Neural cell (in vitro differentiated cells): ENCODE data around the gene PLOD3. TPM values are rescaled to one million over a fixed set of nuclear protein-coding genes. Genes with fewer than 3 reads are reported as not detected.

Experiments
- H2AFZ ChIP-seq: fragments of 200-600, 300-800 bp; sonication (generic), shearing (Covaris generic); 2 replicates; pipeline ENCODE4 v1.6.0; 2014; ENCODE audit warnings: low read depth, mild to moderate bottlenecking, antibody characterized with exemption, low read length, moderate library complexity
- H3F3A ChIP-seq: fragments of 200-600 bp; shearing (Covaris generic); 2 replicates; pipeline ENCODE4 v1.6.1; 2016; ENCODE audit warnings: mild to moderate bottlenecking, moderate library complexity, mixed read lengths, antibody characterized with exemption, low read length; ENCODE audit not compliant: insufficient read depth, poor library complexity, severe bottlenecking
- H3K27ac ChIP-seq: fragments of 200-600, 300-800 bp; sonication (generic), shearing (Covaris generic); 2 replicates; pipeline ENCODE4 v1.5.1; 2014; ENCODE audit warnings: mild to moderate bottlenecking, low read length, moderate library complexity
- H3K27me3 ChIP-seq: fragments of 300-800, 200-600 bp; sonication (generic), shearing (Covaris generic); 2 replicates; pipeline ENCODE4 v1.6.0; 2014; ENCODE audit warnings: mild to moderate bottlenecking, low read depth, low read length, moderate library complexity; ENCODE audit not compliant: insufficient read depth
- H3K36me3 ChIP-seq: fragments of 300-800, 200-600 bp; sonication (generic), shearing (Covaris generic); 2 replicates; pipeline ENCODE4 v1.5.1; 2014; ENCODE audit warnings: mild to moderate bottlenecking, antibody characterized with exemption, low read length, moderate library complexity; ENCODE audit not compliant: insufficient read depth
- H3K4me2 ChIP-seq: fragments of 300-800, 200-600 bp; sonication (generic), shearing (Covaris generic); 2 replicates; pipeline ENCODE4 v1.6.0; 2014; ENCODE audit warnings: mild to moderate bottlenecking, low read length
- H3K4me3 ChIP-seq: fragments of 300-800, 200-600 bp; sonication (generic), shearing (Covaris generic); 2 replicates; pipeline ENCODE4 v1.5.1; 2014; ENCODE audit warnings: mild to moderate bottlenecking, low read length, moderate library complexity
- H3K79me2 ChIP-seq: fragments of 200-600 bp; shearing (Covaris generic); replicated peaks from 2 replicates; pipeline ENCODE4 v1.6.0; 2014; ENCODE audit warnings: mild to moderate bottlenecking, low read length, moderate library complexity; ENCODE audit not compliant: insufficient read depth
- H3K9ac ChIP-seq: fragments of 300-800, 200-600 bp; sonication (generic), shearing (Covaris generic); 2 replicates; pipeline ENCODE4 v1.6.1; 2016; ENCODE audit warnings: mild to moderate bottlenecking, low read length, mixed read lengths
- H3K9me2 ChIP-seq: fragments of 200-600 bp; shearing (Covaris generic); 2 replicates; pipeline ENCODE4 v1.6.1; 2016; ENCODE audit warnings: mild to moderate bottlenecking, low read length, mixed read lengths; ENCODE audit not compliant: insufficient read depth
- H3K9me3 ChIP-seq: fragments of 200-600, 300-800 bp; sonication (generic), shearing (Covaris generic); 2 replicates; pipeline ENCODE4 v1.6.1; 2016; ENCODE audit warnings: mild to moderate bottlenecking, mixed run types, low read length, moderate library complexity, mixed read lengths
- H4K20me1 ChIP-seq: fragments of 200-600 bp; shearing (Covaris generic); 2 replicates; pipeline ENCODE4 v1.6.1; 2016; ENCODE audit warnings: mild to moderate bottlenecking, mixed run types; ENCODE audit not compliant: insufficient read depth
- EP300 ChIP-seq: fragments of 450-650 bp; conservative IDR thresholded peaks from 2 replicates; pipeline ENCODE4 v1.6.1; 2014; ENCODE audit warnings: antibody characterized with exemption, mild to moderate bottlenecking, moderate library complexity; ENCODE audit not compliant: poor library complexity, severe bottlenecking
- EZH2 ChIP-seq: fragments of 200-600, 300-800 bp; shearing (Covaris generic), sonication (generic); IDR thresholded peaks from 2 replicates; pipeline ENCODE4 v1.6.1; 2014; ENCODE audit warnings: antibody characterized with exemption, low read length, borderline replicate concordance, mild to moderate bottlenecking; ENCODE audit not compliant: insufficient read depth, poor library complexity, severe bottlenecking
- MXI1 ChIP-seq: fragments of 450-650 bp; conservative IDR thresholded peaks from 2 replicates; pipeline ENCODE4 v1.6.1; 2014; ENCODE audit warnings: antibody characterized with exemption, mild to moderate bottlenecking; ENCODE audit not compliant: poor library complexity, severe bottlenecking
- POLR2AphosphoS5 ChIP-seq: IDR thresholded peaks from 2 replicates; pipeline ENCODE4 v1.6.1; 2012
- RAD21 ChIP-seq: fragments of 450-650 bp; conservative IDR thresholded peaks from 2 replicates; pipeline ENCODE4 v1.6.1; 2014; ENCODE audit warnings: antibody characterized with exemption, mild to moderate bottlenecking, moderate library complexity
- SMC3 ChIP-seq: fragments of 450-650 bp; conservative IDR thresholded peaks from 2 replicates; pipeline ENCODE4 v1.6.1; 2014; ENCODE audit warnings: antibody characterized with exemption, mild to moderate bottlenecking, moderate library complexity; ENCODE audit not compliant: poor library complexity
- TAF1 ChIP-seq: IDR thresholded peaks from 2 replicates; pipeline ENCODE4 v1.6.1; 2012; ENCODE audit warnings: low read depth
- polyA plus RNA-seq: library from polyadenylated mRNA; depleted of rRNA; stranded (reverse); fragments of >200 nt; gene quantifications from 2 replicates; pipeline ENCODE4 v1.2.3, GENCODE V29; 2014
- TF ChIP-seq, protein P1 (sequence below): fragments of 450-650 bp; IDR thresholded peaks from 2 replicates; pipeline ENCODE4 v1.5.1; 2014; ENCODE audit warnings: antibody characterized with exemption, mild to moderate bottlenecking, moderate library complexity; ENCODE audit not compliant: poor library complexity, severe bottlenecking
- TF ChIP-seq, protein P2 (sequence below): IDR thresholded peaks from 2 replicates; pipeline ENCODE4 v1.6.1; 2012; ENCODE audit warnings: borderline replicate concordance

The PLOD3 gene
- polyA plus RNA-seq, 1 donor from 2014 or later: 19.2 TPM

DNA sequence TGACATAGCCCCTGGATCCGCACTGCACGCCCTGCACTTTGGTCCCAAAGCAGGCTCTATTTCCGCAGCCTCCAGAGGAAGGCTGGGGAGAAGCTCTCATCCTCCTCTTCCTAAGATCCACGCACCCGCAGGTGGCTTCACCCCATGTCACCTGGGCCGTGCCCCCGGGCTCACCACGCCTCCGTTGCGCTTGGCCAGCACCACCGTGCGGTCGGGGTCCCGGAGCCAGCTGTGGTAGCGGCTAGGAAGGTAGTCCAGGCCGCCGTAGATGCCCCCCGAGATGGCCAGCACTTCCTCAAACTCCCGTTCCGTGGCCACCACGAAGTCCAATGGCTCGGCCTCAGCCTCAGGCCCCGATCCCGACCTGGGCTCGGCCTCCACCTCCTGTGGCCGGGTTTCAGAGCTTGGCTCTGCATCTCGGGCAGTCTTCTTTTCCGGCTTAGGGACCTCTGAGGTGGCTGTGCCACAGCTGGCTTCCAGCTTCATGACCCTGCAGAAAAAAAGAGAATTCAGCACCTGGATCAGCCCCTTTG lies 43.0 kb downstream of the PLOD3 start:
- Histone ChIP-seq H3K4me3 (no peak overlapping the region), H2AFZ (no peak overlapping the region), H3K9me3 (no peaks in the 10 kb centered on the region), H3K9ac (no peak overlapping the region), H3F3A (no peaks in the 10 kb centered on the region), H3K79me2 (no peaks in the 10 kb centered on the region), H3K36me3 (no peaks in the 10 kb centered on the region), H4K20me1 (no peaks in the 10 kb centered on the region), H3K27me3 (peaks cover 71% of the 10 kb centered on the region), H3K4me2 (no peak overlapping the region), H3K27ac (no peak overlapping the region), H3K9me2 (no peaks in the 10 kb centered on the region)
- no peak for TF ChIP-seq EP300
- no peak for TF ChIP-seq EZH2
- TF ChIP-seq, protein P1, sequence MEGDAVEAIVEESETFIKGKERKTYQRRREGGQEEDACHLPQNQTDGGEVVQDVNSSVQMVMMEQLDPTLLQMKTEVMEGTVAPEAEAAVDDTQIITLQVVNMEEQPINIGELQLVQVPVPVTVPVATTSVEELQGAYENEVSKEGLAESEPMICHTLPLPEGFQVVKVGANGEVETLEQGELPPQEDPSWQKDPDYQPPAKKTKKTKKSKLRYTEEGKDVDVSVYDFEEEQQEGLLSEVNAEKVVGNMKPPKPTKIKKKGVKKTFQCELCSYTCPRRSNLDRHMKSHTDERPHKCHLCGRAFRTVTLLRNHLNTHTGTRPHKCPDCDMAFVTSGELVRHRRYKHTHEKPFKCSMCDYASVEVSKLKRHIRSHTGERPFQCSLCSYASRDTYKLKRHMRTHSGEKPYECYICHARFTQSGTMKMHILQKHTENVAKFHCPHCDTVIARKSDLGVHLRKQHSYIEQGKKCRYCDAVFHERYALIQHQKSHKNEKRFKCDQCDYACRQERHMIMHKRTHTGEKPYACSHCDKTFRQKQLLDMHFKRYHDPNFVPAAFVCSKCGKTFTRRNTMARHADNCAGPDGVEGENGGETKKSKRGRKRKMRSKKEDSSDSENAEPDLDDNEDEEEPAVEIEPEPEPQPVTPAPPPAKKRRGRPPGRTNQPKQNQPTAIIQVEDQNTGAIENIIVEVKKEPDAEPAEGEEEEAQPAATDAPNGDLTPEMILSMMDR: no peak
- TF ChIP-seq, protein P2, sequence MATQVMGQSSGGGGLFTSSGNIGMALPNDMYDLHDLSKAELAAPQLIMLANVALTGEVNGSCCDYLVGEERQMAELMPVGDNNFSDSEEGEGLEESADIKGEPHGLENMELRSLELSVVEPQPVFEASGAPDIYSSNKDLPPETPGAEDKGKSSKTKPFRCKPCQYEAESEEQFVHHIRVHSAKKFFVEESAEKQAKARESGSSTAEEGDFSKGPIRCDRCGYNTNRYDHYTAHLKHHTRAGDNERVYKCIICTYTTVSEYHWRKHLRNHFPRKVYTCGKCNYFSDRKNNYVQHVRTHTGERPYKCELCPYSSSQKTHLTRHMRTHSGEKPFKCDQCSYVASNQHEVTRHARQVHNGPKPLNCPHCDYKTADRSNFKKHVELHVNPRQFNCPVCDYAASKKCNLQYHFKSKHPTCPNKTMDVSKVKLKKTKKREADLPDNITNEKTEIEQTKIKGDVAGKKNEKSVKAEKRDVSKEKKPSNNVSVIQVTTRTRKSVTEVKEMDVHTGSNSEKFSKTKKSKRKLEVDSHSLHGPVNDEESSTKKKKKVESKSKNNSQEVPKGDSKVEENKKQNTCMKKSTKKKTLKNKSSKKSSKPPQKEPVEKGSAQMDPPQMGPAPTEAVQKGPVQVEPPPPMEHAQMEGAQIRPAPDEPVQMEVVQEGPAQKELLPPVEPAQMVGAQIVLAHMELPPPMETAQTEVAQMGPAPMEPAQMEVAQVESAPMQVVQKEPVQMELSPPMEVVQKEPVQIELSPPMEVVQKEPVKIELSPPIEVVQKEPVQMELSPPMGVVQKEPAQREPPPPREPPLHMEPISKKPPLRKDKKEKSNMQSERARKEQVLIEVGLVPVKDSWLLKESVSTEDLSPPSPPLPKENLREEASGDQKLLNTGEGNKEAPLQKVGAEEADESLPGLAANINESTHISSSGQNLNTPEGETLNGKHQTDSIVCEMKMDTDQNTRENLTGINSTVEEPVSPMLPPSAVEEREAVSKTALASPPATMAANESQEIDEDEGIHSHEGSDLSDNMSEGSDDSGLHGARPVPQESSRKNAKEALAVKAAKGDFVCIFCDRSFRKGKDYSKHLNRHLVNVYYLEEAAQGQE: no peak
- TF ChIP-seq SMC3: no peak
- TF ChIP-seq MXI1: no peak
- no peak for TF ChIP-seq TAF1
- TF ChIP-seq RAD21: no peak
- TF ChIP-seq POLR2AphosphoS5: no peak

DNA sequence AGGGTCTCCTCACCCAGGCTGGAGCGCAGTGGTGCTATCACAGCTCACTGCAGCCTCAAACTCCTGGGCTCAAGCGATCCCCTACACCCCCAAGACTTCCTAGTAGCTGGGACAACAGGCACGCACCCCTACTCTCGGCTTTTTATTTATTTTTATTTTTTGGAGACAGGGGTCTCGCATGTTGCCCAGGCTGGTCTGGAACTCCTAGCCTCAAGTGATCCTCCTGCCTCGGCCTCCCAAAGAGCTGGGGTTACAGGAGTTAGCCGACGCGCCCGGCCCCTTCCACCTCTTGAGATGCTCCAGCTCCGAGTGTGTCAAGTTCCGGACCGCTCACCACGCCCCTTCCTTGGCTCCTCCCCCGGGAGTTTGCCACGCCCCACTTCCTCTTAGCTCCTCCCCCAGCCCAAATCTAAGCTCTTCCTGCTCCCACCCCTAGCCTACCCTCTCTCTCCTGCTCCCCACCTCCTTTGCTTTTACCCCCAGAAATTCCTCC lies 43.6 kb downstream of the PLOD3 start:
- Histone ChIP-seq H3K4me3 (no peak overlapping the region), H3K4me2 (no peak overlapping the region), H3K27ac (no peak overlapping the region), H2AFZ (no peak overlapping the region), H3K27me3 (peaks cover 77% of the 10 kb centered on the region), H3K36me3 (no peaks in the 10 kb centered on the region), H3F3A (no peaks in the 10 kb centered on the region), H3K9ac (no peak overlapping the region), H3K9me3 (no peaks in the 10 kb centered on the region), H3K79me2 (no peaks in the 10 kb centered on the region), H3K9me2 (no peaks in the 10 kb centered on the region), H4K20me1 (no peaks in the 10 kb centered on the region)
- no peak for TF ChIP-seq MXI1
